Heart right ventricle (tissue), 16 donors: ENCODE data around the gene MFNG. TPM values are rescaled to one million over a fixed set of nuclear protein-coding genes. Genes with fewer than 3 reads are reported as not detected.

Experiments used
- ATAC-seq, 8 donors: fragments of 200-7000 bp; cut with Tn5 transposase; one replicate each; pipeline ENCODE4 v1.9.1; 2020; ENCODE audit warnings: mild to moderate bottlenecking in 8 of 8, moderate library complexity in 8 of 8, moderate number of reproducible peaks in 1 of 8
- DNase-seq, 2 donors: peaks; one replicate each; pipeline ENCODE4 v3.0.0-alpha.2; 2020
- H3K27ac ChIP-seq, 10 donors: fragments of 200-600 bp; sonication (generic) in 2 of 10; one replicate each; pipeline versions ENCODE4 v1.5.0 to v1.8.0; 2020 to 2022; ENCODE audit warnings: mild to moderate bottlenecking in 3 of 10
- H3K27me3 ChIP-seq, 7 donors: fragments of 200-600 bp; one replicate each; pipeline ENCODE4 v1.8.0; 2021 to 2022; ENCODE audit warnings: mild to moderate bottlenecking in 2 of 7
- H3K36me3 ChIP-seq, 9 donors: fragments of 200-600 bp; sonication (generic) in 1 of 9; one replicate each; pipeline versions ENCODE4 v1.5.0 to v1.8.0; 2020 to 2022; ENCODE audit warnings: mild to moderate bottlenecking in 2 of 9
- H3K4me1 ChIP-seq, 9 donors: fragments of 200-600 bp; sonication (generic) in 1 of 9; one replicate each; pipeline versions ENCODE4 v1.5.0 to v1.8.0; 2020 to 2022; ENCODE audit warnings: mild to moderate bottlenecking in 4 of 9
- H3K4me3 ChIP-seq, 10 donors: fragments of 200-600 bp; sonication (generic) in 2 of 10; one replicate each; pipeline versions ENCODE4 v1.5.0 to v1.8.0; 2020 to 2022; ENCODE audit warnings: mild to moderate bottlenecking in 7 of 10, moderate library complexity in 2 of 10
- H3K9me3 ChIP-seq, 11 donors: fragments of 200-600 bp in 10 of 11; sonication (generic) in 2 of 11; one replicate each; pipeline versions ENCODE4 v1.5.0 to v1.8.0; 2013 to 2022; ENCODE audit warnings: mild to moderate bottlenecking in 2 of 11, control low read depth in 1 of 11, moderate library complexity in 1 of 11
- WGBS, 2 donors: extraction: QIAGEN DNeasy Blood & Tissue Kit; methylation state at CpG; one replicate each; pipeline ENCODE4 v1.1.7; 2013; ENCODE audit warnings: inconsistent platforms in 1 of 2; 5-methylcytosine and 5-hydroxymethylcytosine counted together
- intact Hi-C, 10 donors: fragments of 100-400 bp; cut with DNase I; formaldehyde crosslinking; loops; one replicate each; pipeline versions ENCODE4 v1.11.1 to v1.14.2; 2022
- polyA plus RNA-seq, 2 donors: library from polyadenylated mRNA; stranded (reverse); fragments of 200-250 nt; gene quantifications; one replicate each; pipeline ENCODE4 v1.2.3, GENCODE V29; 2013
- total RNA-seq, 10 donors: library from RNA; stranded (reverse); fragmentation: NEBNext Ultra II Directional in 3 of 10; extraction: Animal tissue kit (Norgen Biotek cat#: 25700) in 3 of 10; gene quantifications; one replicate each; pipeline versions ENCODE4 v1.2.1 to v1.2.4, GENCODE V29; 2021 to 2023
- TF ChIP-seq, protein P1 (sequence below), 9 donors: fragments of 200-600 bp; sonication (generic) in 2 of 9; IDR thresholded peaks; one replicate each; pipeline versions ENCODE4 v1.5.0 to v1.8.0; 2021 to 2022; ENCODE audit warnings: antibody characterized with exemption in 9 of 9, mild to moderate bottlenecking in 5 of 9, moderate library complexity in 1 of 9
- donor health status: Arrhythmogenic right ventricular cardiomyopathy.
- donor health status: ischemic (EF 13 %, LVEDD 7.1; RV severe dilation, severe dysfunction).
- donor health status: healthy with polysubstance abuse.
- donor health status: DM: no; HTN: yes; CAD: no.
- donor health status: DM: no; HTN: no; CAD: no.
- donor health status: ischemic (EF 25% LVEDD 6.9; RV normal size, moderate dysfunction).
- donor health status: ischemic (EF 25% LVEDD 5.7; RV mildly dilated, moderate dysfunction).
- donor health status: healthy.
- donor health status: DM: yes; HTN: yes; CAD: no.
- donor health status: Ischemic cardiomyopathy.
- donor health status: ischemic (EF 35%, LVEDD 5.7; RV mildly dilated, moderate dysfunction).
- donor health status: nonischemic (EF 11% LVEDD 7.7; RV severe dilation, severe dysfunction).
- donor health status: DM: yes; HTN: yes; CAD: no.
- donor health status: PGD.
- donor health status: ischemic (EF 29% LVEDD 5.4; RV normal size, mild dysfunction).
- donor health status: nonischemic (EF 23%, LVEDD 6.1; RV moderate dilation, normal function).

Gene MFNG
- total and polyA plus RNA-seq, 12 donors, result 5.1 to 19.4 (median 8.8) TPM

DNA sequence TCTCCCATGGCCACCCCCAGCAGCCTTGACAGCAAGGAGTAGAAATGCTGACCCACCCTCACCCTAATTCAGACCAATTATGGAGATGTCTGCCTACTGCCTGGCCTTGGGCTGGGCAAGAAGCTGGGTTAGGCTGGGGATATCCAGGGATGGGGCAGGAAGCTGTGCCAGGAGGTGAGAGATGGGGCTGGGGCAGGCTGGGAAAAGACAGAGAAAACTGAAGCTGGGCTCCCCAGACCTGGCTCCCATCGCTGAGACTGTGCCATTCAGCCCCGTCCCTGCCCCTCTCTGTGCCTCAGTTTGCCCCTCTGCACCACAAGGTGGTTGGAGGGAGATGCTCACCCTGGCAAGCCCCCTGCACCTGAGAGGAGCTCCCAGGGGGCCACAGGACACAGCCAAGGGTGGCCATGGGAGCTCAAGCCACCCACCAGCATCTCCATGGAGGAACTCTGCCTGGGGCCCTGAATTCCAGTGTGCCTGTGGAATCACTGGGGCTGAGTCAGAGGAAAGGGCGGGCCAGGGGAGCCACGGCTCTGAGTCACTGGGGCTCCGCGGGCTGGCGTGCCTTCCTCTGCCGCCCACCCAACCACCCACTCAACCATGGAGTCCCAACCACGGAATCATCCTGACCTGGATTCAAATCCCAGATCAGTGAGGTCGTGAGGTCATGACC is 39.0 kb upstream of the MFNG start:
- Histone ChIP-seq H3K4me1 (peaks cover 0 to 22% (median 12%) of the 10 kb centered on the region in 9 donors), H3K4me3 (no peak overlapping the region), H3K27me3 (peaks cover 0 to 32% (median under 1%) of the 10 kb centered on the region in 7 donors), H3K27ac (peak overlapping the region in 1 of 10 donors; percentile 53), H3K9me3 (no peaks in the 10 kb centered on the region), H3K36me3 (no peaks in the 10 kb centered on the region)
- peak in 4 of 8 donors; percentile 46 to 80 (median 72) for ATAC-seq
- DNase-seq, result no peak
- intact Hi-C loops, result no loop called here
- TF ChIP-seq, protein P1, sequence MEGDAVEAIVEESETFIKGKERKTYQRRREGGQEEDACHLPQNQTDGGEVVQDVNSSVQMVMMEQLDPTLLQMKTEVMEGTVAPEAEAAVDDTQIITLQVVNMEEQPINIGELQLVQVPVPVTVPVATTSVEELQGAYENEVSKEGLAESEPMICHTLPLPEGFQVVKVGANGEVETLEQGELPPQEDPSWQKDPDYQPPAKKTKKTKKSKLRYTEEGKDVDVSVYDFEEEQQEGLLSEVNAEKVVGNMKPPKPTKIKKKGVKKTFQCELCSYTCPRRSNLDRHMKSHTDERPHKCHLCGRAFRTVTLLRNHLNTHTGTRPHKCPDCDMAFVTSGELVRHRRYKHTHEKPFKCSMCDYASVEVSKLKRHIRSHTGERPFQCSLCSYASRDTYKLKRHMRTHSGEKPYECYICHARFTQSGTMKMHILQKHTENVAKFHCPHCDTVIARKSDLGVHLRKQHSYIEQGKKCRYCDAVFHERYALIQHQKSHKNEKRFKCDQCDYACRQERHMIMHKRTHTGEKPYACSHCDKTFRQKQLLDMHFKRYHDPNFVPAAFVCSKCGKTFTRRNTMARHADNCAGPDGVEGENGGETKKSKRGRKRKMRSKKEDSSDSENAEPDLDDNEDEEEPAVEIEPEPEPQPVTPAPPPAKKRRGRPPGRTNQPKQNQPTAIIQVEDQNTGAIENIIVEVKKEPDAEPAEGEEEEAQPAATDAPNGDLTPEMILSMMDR (IDR thresholded peaks at IDR 0.05), result no peak
- 61 to 62% methylated on average over 10 of the region's 10 CpGs for WGBS, 2 donors

DNA sequence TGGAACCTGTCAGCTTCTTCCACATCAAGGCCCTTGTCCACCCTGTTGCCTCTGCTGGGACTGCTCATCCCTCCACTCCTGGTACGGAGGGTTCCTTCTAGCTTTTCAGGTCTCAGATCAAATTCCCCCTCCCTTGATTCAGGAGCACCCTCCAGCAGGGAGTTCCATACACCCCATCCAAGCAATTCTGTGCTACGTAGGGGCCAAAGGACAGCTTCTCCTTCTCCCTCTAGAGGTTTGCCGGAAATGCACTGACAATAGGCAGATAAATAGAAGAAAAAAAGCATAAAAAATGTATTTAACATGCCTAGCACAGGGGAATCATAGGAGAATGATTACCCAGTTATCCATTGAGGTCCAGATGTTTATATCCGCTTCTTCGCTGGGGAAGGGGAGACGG is 36.3 kb upstream of the MFNG start:
- ATAC-seq (no peak), DNase-seq (no peak)
- no peaks in the 10 kb centered on the region for H3K9me3 ChIP-seq
- no peak overlapping the region for H3K4me3 ChIP-seq
- H3K27me3 ChIP-seq, result peaks cover 9 to 54% (median 12%) of the 10 kb centered on the region in 7 donors
- 88 to 90% methylated on average over 6 of the region's 6 CpGs for WGBS, 2 donors
- peaks cover 0 to 32% (median 23%) of the 10 kb centered on the region in 9 donors for H3K4me1 ChIP-seq
- no peaks in the 10 kb centered on the region for H3K36me3 ChIP-seq
- no peak overlapping the region for H3K27ac ChIP-seq
- TF ChIP-seq, protein P1 (IDR thresholded peaks at IDR 0.05), result no peak
- intact Hi-C loops, result no loop called here

GRCh38 chr22:37521236-37521739 is 35.1 kb upstream of the MFNG start:
- ATAC-seq (peak in 1 of 8 donors; percentile 18), DNase-seq (no peak)
- TF ChIP-seq, protein P1 (IDR thresholded peaks at IDR 0.05), result no peak
- peaks cover 9 to 54% (median 12%) of the 10 kb centered on the region in 7 donors for H3K27me3 ChIP-seq
- peaks cover 0 to 40% (median 23%) of the 10 kb centered on the region in 9 donors for H3K4me1 ChIP-seq
- intact Hi-C loops, result no loop called here
- H3K36me3 ChIP-seq, result peaks cover 0 to 10% (median 0%) of the 10 kb centered on the region in 9 donors
- H3K4me3 ChIP-seq, result no peak overlapping the region
- peak overlapping the region in 6 of 10 donors; percentile 0 to 53 (median 21) for H3K27ac ChIP-seq
- H3K9me3 ChIP-seq, result peaks cover 0 to 5% (median 0%) of the 10 kb centered on the region in 11 donors
- 63 to 64% methylated on average over 14 of the region's 14 CpGs for WGBS, 2 donors

- H3K27ac ChIP-seq, result peak overlapping the region in 4 of 10 donors; percentile 0 to 53 (median 23)
- intact Hi-C loops, result no loop called here
- peaks cover 0 to 15% (median 0%) of the 10 kb centered on the region in 9 donors for H3K36me3 ChIP-seq
- TF ChIP-seq, protein P1 (IDR thresholded peaks at IDR 0.05), result no peak
- WGBS, 2 donors, result 27 to 35% methylated on average over 10 of the region's 10 CpGs
- H3K27me3 ChIP-seq, result peaks cover 9 to 54% (median 12%) of the 10 kb centered on the region in 7 donors
- peak in 5 of 8 donors; percentile 23 to 70 (median 57) for ATAC-seq
- H3K4me1 ChIP-seq, result peaks cover 0 to 40% (median 23%) of the 10 kb centered on the region in 9 donors
- no peak overlapping the region for H3K4me3 ChIP-seq
- peaks cover 0 to 6% (median 0%) of the 10 kb centered on the region in 11 donors for H3K9me3 ChIP-seq
- no peak for DNase-seq
Observed at GRCh38 chr22:37520776-37521191, 34.6 kb upstream of the MFNG start.
